GM23248 (cell line): ENCODE measurements around the gene PSMD2. TPM values are rescaled to one million over a fixed set of nuclear protein-coding genes. Genes with fewer than 3 reads are reported as not detected.

Experiments used
- DNase-seq: peaks from one replicate; pipeline ENCODE4 v3.0.0-alpha.2; 2015
- H2AFZ ChIP-seq: fragments of 200-600 bp; sonication (generic); 2 replicates; pipeline ENCODE4 v1.6.1; 2016; ENCODE audit warnings: antibody characterized with exemption
- H3F3A ChIP-seq: fragments of 200-600 bp; sonication (generic); 2 replicates; pipeline ENCODE4 v1.6.1; 2016; ENCODE audit warnings: mild to moderate bottlenecking, antibody characterized with exemption, mixed run types; ENCODE audit not compliant: insufficient read depth
- H3K27ac ChIP-seq: fragments of 200-600 bp; sonication (generic); 2 replicates; pipeline ENCODE4 v1.5.1; 2016; ENCODE audit warnings: mild to moderate bottlenecking
- H3K27me3 ChIP-seq: fragments of 200-600 bp; sonication (generic); replicated peaks from 2 replicates; pipeline ENCODE4 v1.6.1; 2016; ENCODE audit warnings: mild to moderate bottlenecking; ENCODE audit not compliant: insufficient read depth
- H3K36me3 ChIP-seq: fragments of 200-600 bp; sonication (generic); 2 replicates; pipeline ENCODE4 v1.6.1; 2016; ENCODE audit warnings: low read depth, mild to moderate bottlenecking
- H3K4me1 ChIP-seq: fragments of 200-600 bp; sonication (generic); 2 replicates; pipeline ENCODE4 v1.6.1; 2016; ENCODE audit warnings: mild to moderate bottlenecking; ENCODE audit not compliant: insufficient read depth
- H3K4me2 ChIP-seq: fragments of 200-600 bp; sonication (generic); one replicate; pipeline ENCODE4 v1.6.1; 2016; ENCODE audit warnings: mild to moderate bottlenecking; ENCODE audit not compliant: unreplicated experiment
- H3K4me3 ChIP-seq: fragments of 200-600 bp; sonication (generic); 2 replicates; pipeline ENCODE4 v1.5.1; 2016; ENCODE audit warnings: mild to moderate bottlenecking
- H3K79me2 ChIP-seq: fragments of 200-600 bp; sonication (generic); 2 replicates; pipeline ENCODE4 v1.6.1; 2016; ENCODE audit warnings: mild to moderate bottlenecking; ENCODE audit not compliant: insufficient read depth
- H3K9ac ChIP-seq: fragments of 200-600 bp; sonication (generic); 2 replicates; pipeline ENCODE4 v1.6.1; 2016; ENCODE audit warnings: mild to moderate bottlenecking
- H3K9me2 ChIP-seq: fragments of 200-600 bp; sonication (generic); 2 replicates; pipeline ENCODE4 v1.6.1; 2016; ENCODE audit warnings: mixed run types, mild to moderate bottlenecking, moderate library complexity; ENCODE audit not compliant: insufficient read depth
- H3K9me3 ChIP-seq: fragments of 200-600 bp; sonication (generic); one replicate; pipeline ENCODE4 v1.6.1; 2017; ENCODE audit warnings: low read depth
- H4K20me1 ChIP-seq: fragments of 200-600 bp; sonication (generic); 2 replicates; pipeline ENCODE4 v1.6.0; 2016; ENCODE audit not compliant: insufficient read depth
- EZH2 ChIP-seq: fragments of 200-600 bp; sonication (generic); IDR thresholded peaks from 2 replicates; pipeline ENCODE4 v1.6.1; 2018; ENCODE audit warnings: antibody characterized with exemption, mild to moderate bottlenecking; ENCODE audit not compliant: insufficient read depth, poor library complexity, severe bottlenecking
- EZH2phosphoT487 ChIP-seq: fragments of 200-600 bp; sonication (generic); IDR thresholded peaks from 2 replicates; pipeline ENCODE4 v1.6.1; 2018; ENCODE audit warnings: antibody characterized with exemption, moderate library complexity, mild to moderate bottlenecking, low read depth; ENCODE audit not compliant: insufficient read depth
- WGBS, 2 experiments: methylation state at CpG; one replicate each; pipeline ENCODE4 v1.1.6; 2015 to 2017; ENCODE audit warnings: low lambda C conversion rate in 2 of 2, low coverage in 1 of 2; ENCODE audit errors: missing lambda C conversion rate in 2 of 2; 5-methylcytosine and 5-hydroxymethylcytosine counted together
- in situ Hi-C: fragments of 300-500 bp; cut with MboI; formaldehyde crosslinking; loops from 2 replicates; pipeline ENCODE4 v1.15.0; 2020
- polyA plus RNA-seq: library from polyadenylated mRNA; unstranded; fragments of >200 nt; fragmentation: Nextera tagmentation; extraction: Ambion mirVana; gene quantifications from 2 replicates; pipeline ENCODE4 v1.2.1, GENCODE V29; 2016
- total RNA-seq: library from RNA; depleted of rRNA; stranded (reverse); fragments of >200 nt; shearing (Covaris generic); gene quantifications from 2 replicates; pipeline ENCODE4 v1.2.3, GENCODE V29; 2014

Gene PSMD2
- total and polyA plus RNA-seq, 2 experiments from 2014 or later: 513 to 602 TPM

GRCh38 chr3:184275381-184275701 lies 23.7 kb upstream of the PSMD2 start:
- TF ChIP-seq EZH2 (no peak), EZH2phosphoT487 (no peak)
- H3F3A ChIP-seq: no peaks in the 10 kb centered on the region
- H3K4me2 ChIP-seq: no peak overlapping the region
- 62 to 63% methylated on average over 12 of the region's 12 CpGs for WGBS, 2 experiments
- peaks cover 16% of the 10 kb centered on the region for H3K27me3 ChIP-seq
- no peaks in the 10 kb centered on the region for H4K20me1 ChIP-seq
- H3K79me2 ChIP-seq: no peaks in the 10 kb centered on the region
- no peak overlapping the region for H2AFZ ChIP-seq
- no peak overlapping the region for H3K27ac ChIP-seq
- H3K9me3 ChIP-seq: no peaks in the 10 kb centered on the region
- DNase-seq: no peak
- H3K4me3 ChIP-seq: peak overlapping the region; percentile 40; the same call in 1 of the 2 replicates
- no peaks in the 10 kb centered on the region for H3K4me1 ChIP-seq
- H3K36me3 ChIP-seq: no peaks in the 10 kb centered on the region
- no peak overlapping the region for H3K9ac ChIP-seq
- no peaks in the 10 kb centered on the region for H3K9me2 ChIP-seq
- in situ Hi-C loops: no loop called here

GRCh38 chr3:184275961-184276910 lies 22.8 kb upstream of the PSMD2 start, which contains the start of gene ECE2:
TSS of gene ECE2 (plus strand) at chr3:184276022. CDS start at chr3:184276154, 132 bp downstream.
- Histone ChIP-seq H3K9me3 (no peaks in the 10 kb centered on the region), H4K20me1 (no peaks in the 10 kb centered on the region), H3K9me2 (no peaks in the 10 kb centered on the region), H3F3A (no peaks in the 10 kb centered on the region), H3K27me3 (peaks cover 16% of the 10 kb centered on the region), H3K4me3 (peak within 1 kb of the TSS; percentile 40; the same call in 1 of the 2 replicates), H3K27ac (no peak within 1 kb of the TSS), H3K79me2 (no peaks in the 10 kb centered on the region), H3K36me3 (no peaks in the 10 kb centered on the region), H3K9ac (no peak within 1 kb of the TSS), H2AFZ (no peak within 1 kb of the TSS), H3K4me1 (no peaks in the 10 kb centered on the region), H3K4me2 (no peak within 1 kb of the TSS)
- in situ Hi-C loops: no loop called here
- 11 to 24% methylated on average over 19 to 55 of the region's 65 CpGs for WGBS, 2 experiments
- TF ChIP-seq EZH2 (peak; percentile 12), EZH2phosphoT487 (no peak)
- DNase-seq: peak; percentile 66

GRCh38 chr3:184277366-184277765 lies 21.7 kb upstream of the PSMD2 start:
- H3K9me3 ChIP-seq: no peaks in the 10 kb centered on the region
- no peak for DNase-seq
- 75 to 84% methylated on average over 6 of the region's 6 CpGs for WGBS, 2 experiments

GRCh38 chr3:184282941-184283340 lies 16.1 kb upstream of the PSMD2 start:
- Histone ChIP-seq H3K4me3 (no peak overlapping the region), H2AFZ (no peak overlapping the region), H3K9ac (no peak overlapping the region), H3K9me3 (no peaks in the 10 kb centered on the region), H3K4me1 (no peaks in the 10 kb centered on the region), H3K36me3 (no peaks in the 10 kb centered on the region), H3K27ac (no peak overlapping the region), H3K79me2 (no peaks in the 10 kb centered on the region), H3F3A (no peaks in the 10 kb centered on the region), H3K4me2 (no peak overlapping the region), H3K9me2 (no peaks in the 10 kb centered on the region), H4K20me1 (no peaks in the 10 kb centered on the region), H3K27me3 (peaks cover 12% of the 10 kb centered on the region)
- 82 to 88% methylated on average over 4 of the region's 4 CpGs for WGBS, 2 experiments
- in situ Hi-C loops: loop anchor here (10.0 kb wide), 1 partner anchor 388 kb away; no protein-coding TSS in a partner anchor
- TF ChIP-seq EZH2phosphoT487 (no peak), EZH2 (no peak)
- DNase-seq: peak; percentile 27

More at GRCh38 chr3:184277366-184277765, 21.7 kb upstream of the PSMD2 start:
- Histone ChIP-seq H3K27me3 (peaks cover 16% of the 10 kb centered on the region), H4K20me1 (no peaks in the 10 kb centered on the region), H3K4me2 (no peak overlapping the region), H3F3A (no peaks in the 10 kb centered on the region), H3K79me2 (no peaks in the 10 kb centered on the region), H3K9ac (no peak overlapping the region), H3K9me2 (no peaks in the 10 kb centered on the region), H3K4me1 (no peaks in the 10 kb centered on the region), H3K36me3 (no peaks in the 10 kb centered on the region), H3K4me3 (no peak overlapping the region), H3K27ac (no peak overlapping the region), H2AFZ (no peak overlapping the region)
- in situ Hi-C loops: no loop called here
- no peak for TF ChIP-seq EZH2phosphoT487
